BLaER1 treated with 17β-estradiol and CSF1 and Interleukin-3, amounts not matched to agents 10 nM and 100 nM (cell line): Measurements from ENCODE around the gene LPP.

Experiments used
- H3K27ac ChIP-seq, 11 experiments: shearing (Covaris generic); formaldehyde crosslinking; 2 replicates each; pipeline ENCODE4 v1.8.1; 2022
- H3K27me3 ChIP-seq, 11 experiments: shearing (Covaris generic); formaldehyde crosslinking; 2 replicates each; pipeline ENCODE4 v1.8.1; 2022
- H3K36me3 ChIP-seq, 11 experiments: shearing (Covaris generic); formaldehyde crosslinking; 2 replicates each; pipeline ENCODE4 v1.8.1; 2022
- H3K4me1 ChIP-seq, 10 experiments: shearing (Covaris generic); formaldehyde crosslinking; 2 replicates each; pipeline ENCODE4 v1.8.1; 2022
- H3K4me2 ChIP-seq, 11 experiments: shearing (Covaris generic); formaldehyde crosslinking; 2 replicates each; pipeline ENCODE4 v1.8.1; 2022
- H3K4me3 ChIP-seq, 10 experiments: shearing (Covaris generic); formaldehyde crosslinking; 2 replicates each; pipeline ENCODE4 v1.8.1; 2022
- H3K9ac ChIP-seq, 11 experiments: shearing (Covaris generic); formaldehyde crosslinking; 2 replicates each; pipeline ENCODE4 v1.8.1; 2022
- H3K9me3 ChIP-seq, 11 experiments: shearing (Covaris generic); formaldehyde crosslinking; replicated peaks in 1 of 11; 2 replicates each; pipeline ENCODE4 v1.8.1; 2022
- H4K20me1 ChIP-seq, 11 experiments: shearing (Covaris generic); formaldehyde crosslinking; 2 replicates each; pipeline ENCODE4 v1.8.1; 2022
- Cebpa-rat ChIP-seq, 11 experiments: shearing (Covaris generic); IDR thresholded peaks; 2 replicates each; pipeline ENCODE4 v1.8.1; 2022

LPP gene

DNA sequence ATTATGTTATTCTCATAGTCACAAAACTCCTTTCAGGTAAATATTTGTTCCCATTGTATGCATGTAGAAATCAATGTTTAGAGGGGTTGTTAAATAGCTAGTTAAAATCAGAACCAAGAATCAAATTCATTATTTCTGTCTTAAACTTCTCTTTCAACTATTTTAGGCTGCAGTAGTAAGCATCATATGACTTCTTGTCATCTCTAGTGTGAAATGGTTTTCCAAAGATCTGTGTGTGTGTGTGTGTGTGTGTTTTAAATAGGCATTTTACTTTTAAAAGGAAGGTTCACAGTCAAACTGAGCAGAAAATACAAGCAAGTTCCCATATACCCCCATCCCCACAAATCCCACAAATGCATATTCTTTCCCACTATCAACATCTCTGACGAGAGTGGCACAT is 506.5 kb downstream of the LPP start:
- no peaks in the 10 kb centered on the region for H3K27me3 ChIP-seq
- H3K9ac ChIP-seq: no peak overlapping the region
- no peak overlapping the region for H3K4me3 ChIP-seq
- H3K9me3 ChIP-seq: peaks cover 0 to 10% (median 0%) of the 10 kb centered on the region in 11 experiments; a peak in 1 of 22 replicates
- H3K27ac ChIP-seq: no peak overlapping the region
- no peaks in the 10 kb centered on the region for H3K36me3 ChIP-seq
- H3K4me1 ChIP-seq: peaks cover 0 to 71% (median 0%) of the 10 kb centered on the region in 10 experiments; a peak in 6 of 20 replicates
- H3K4me2 ChIP-seq: peak overlapping the region in 2 of 11 experiments; percentile 69; a peak in 4 of 22 replicates
- no peaks in the 10 kb centered on the region for H4K20me1 ChIP-seq
- no peak for TF ChIP-seq Cebpa-rat (IDR thresholded peaks at IDR 0.05)

DNA sequence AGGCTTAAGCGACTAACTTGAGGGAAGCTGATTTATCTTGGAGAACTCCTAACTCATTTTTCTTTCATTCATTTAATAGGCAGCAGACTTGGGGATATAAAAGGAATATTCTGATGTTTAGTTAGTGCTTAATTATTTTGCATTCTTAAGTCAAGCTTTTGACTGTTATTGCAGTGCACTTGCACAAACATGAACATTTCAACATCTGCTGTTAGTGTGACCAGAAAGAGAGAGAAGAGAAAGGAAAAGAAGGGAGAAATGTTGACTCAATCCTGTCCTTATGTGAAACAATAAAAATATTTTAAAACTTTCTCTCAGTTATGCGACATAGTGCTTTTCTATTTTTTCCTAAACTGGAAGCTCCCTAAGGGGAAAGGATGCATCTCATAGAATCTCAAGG is 507.8 kb downstream of the LPP start:
- TF ChIP-seq Cebpa-rat (IDR thresholded peaks at IDR 0.05): no peak
- Histone ChIP-seq H3K36me3 (0 out of 22 replicates have a peak, but pooled peaks cover 0 to 4% (median 0%) of the 10 kb centered on the region in 11 experiments), H3K27ac (no peak overlapping the region), H3K4me1 (peaks cover 0 to 60% (median 0%) of the 10 kb centered on the region in 10 experiments; a peak in 4 of 20 replicates), H3K4me3 (no peak overlapping the region), H3K4me2 (no peak overlapping the region), H4K20me1 (no peaks in the 10 kb centered on the region), H3K9me3 (peaks cover 0 to 10% (median 0%) of the 10 kb centered on the region in 11 experiments; a peak in 1 of 22 replicates), H3K9ac (no peak overlapping the region), H3K27me3 (no peaks in the 10 kb centered on the region)

DNA sequence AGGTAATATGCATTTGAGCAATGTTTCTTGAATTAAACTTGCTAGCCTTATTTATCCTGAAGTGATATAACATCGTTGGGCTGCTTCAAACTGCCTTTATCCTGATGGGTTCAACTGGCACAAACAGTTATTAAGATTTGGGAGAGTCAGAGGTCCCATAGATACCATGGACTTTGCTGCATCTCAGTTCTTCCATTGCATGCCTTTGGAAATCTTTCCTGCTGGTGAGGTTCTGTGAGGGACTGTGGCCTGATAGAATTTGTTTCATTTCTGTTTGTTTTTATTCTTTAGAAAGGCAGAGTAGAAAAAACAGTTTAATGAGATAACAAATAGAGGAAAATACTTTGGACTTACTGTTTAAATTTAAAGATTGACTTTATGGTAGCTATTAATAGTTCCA is 508.3 kb downstream of the LPP start:
- H3K4me2 ChIP-seq: no peak overlapping the region
- peaks cover 0 to 10% (median 0%) of the 10 kb centered on the region in 11 experiments; a peak in 1 of 22 replicates for H3K9me3 ChIP-seq
- no peak overlapping the region for H3K9ac ChIP-seq
- no peak for TF ChIP-seq Cebpa-rat (IDR thresholded peaks at IDR 0.05)
- peaks cover 0 to 55% (median 0%) of the 10 kb centered on the region in 10 experiments; a peak in 4 of 20 replicates for H3K4me1 ChIP-seq
- H4K20me1 ChIP-seq: no peaks in the 10 kb centered on the region
- H3K36me3 ChIP-seq: 0 out of 22 replicates have a peak, but pooled peaks cover 0 to 4% (median 0%) of the 10 kb centered on the region in 11 experiments
- H3K4me3 ChIP-seq: no peak overlapping the region
- H3K27ac ChIP-seq: no peak overlapping the region
- no peaks in the 10 kb centered on the region for H3K27me3 ChIP-seq

DNA sequence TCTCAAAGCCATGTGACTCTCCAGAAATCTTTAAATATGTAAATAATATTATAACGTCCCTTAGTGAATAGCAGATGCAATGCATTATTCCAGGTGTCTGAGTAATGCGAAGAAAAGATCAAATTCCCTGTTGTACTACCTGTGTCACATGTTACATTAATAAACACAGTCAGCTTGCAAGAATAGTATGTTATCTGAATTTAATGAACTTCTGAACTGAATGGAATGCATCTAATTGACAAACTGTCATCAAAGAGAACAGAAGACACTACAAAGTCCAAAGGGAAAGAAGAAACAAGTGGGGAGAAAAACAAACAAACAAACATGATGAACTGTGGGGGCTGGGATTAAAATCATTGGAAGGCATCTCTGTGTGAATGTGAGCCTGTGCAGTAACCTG is 508.8 kb downstream of the LPP start:
- no peak overlapping the region for H3K4me3 ChIP-seq
- no peaks in the 10 kb centered on the region for H3K27me3 ChIP-seq
- H3K27ac ChIP-seq: no peak overlapping the region
- no peaks in the 10 kb centered on the region for H4K20me1 ChIP-seq
- H3K36me3 ChIP-seq: 0 out of 22 replicates have a peak, but pooled peaks cover 0 to 4% (median 0%) of the 10 kb centered on the region in 11 experiments
- no peak overlapping the region for H3K9ac ChIP-seq
- H3K4me1 ChIP-seq: peaks cover 0 to 52% (median 0%) of the 10 kb centered on the region in 10 experiments; a peak in 4 of 20 replicates
- TF ChIP-seq Cebpa-rat (IDR thresholded peaks at IDR 0.05): no peak
- no peak overlapping the region for H3K4me2 ChIP-seq
- peaks cover 0 to 10% (median 0%) of the 10 kb centered on the region in 11 experiments; a peak in 1 of 22 replicates for H3K9me3 ChIP-seq

DNA sequence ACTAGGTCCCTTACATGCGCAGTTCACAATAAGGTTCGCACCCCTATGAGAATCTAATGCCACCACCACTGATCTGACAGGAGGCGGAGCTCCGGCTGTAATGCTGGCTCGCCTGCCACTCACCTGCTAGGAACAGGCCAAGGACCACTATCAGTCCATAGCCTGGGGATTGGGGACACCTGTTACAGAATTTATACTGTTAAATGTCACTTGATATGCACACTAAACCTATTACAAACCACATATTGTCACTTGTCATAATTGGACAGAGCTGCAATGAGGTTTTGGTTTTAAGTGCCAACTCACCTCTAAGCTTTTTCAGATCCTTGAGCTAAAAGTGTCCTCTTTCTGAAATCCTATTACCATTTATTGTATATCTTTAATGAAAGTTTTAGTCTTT is 509.9 kb downstream of the LPP start:
- Histone ChIP-seq H3K36me3 (0 out of 22 replicates have a peak, but pooled peaks cover 0 to 4% (median 0%) of the 10 kb centered on the region in 11 experiments), H3K4me2 (no peak overlapping the region), H3K27me3 (no peaks in the 10 kb centered on the region), H3K4me1 (peaks cover 0 to 50% (median 0%) of the 10 kb centered on the region in 10 experiments; a peak in 4 of 20 replicates), H3K9ac (no peak overlapping the region), H4K20me1 (no peaks in the 10 kb centered on the region), H3K27ac (no peak overlapping the region), H3K9me3 (peaks cover 0 to 10% (median 0%) of the 10 kb centered on the region in 11 experiments; a peak in 1 of 22 replicates), H3K4me3 (no peak overlapping the region)
- TF ChIP-seq Cebpa-rat (IDR thresholded peaks at IDR 0.05): no peak

DNA sequence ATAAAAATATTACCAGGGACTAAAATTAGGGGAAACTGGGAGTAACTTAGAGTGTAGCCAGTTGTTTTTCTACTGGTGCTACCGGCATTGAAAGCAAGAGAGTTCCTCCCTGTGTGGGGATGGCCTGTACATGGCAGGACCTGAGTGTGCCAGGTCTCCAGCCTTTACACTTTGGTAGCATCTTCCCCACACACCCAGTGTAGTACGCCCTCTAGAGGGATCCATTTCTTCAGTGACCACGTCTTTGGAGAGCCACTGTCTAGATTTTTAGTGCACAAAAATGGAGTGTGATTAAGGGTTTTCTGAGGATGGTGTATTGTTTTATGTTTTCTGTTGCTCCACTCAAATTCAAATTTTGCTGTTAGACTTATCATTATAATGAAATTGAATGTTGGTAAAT is 510.8 kb downstream of the LPP start:
- Histone ChIP-seq H3K4me2 (peak overlapping the region in 1 of 11 experiments; percentile 19; a peak in 1 of 22 replicates), H3K27ac (no peak overlapping the region), H3K9me3 (peaks cover 0 to 10% (median 0%) of the 10 kb centered on the region in 11 experiments; a peak in 2 of 22 replicates), H3K4me3 (no peak overlapping the region), H3K27me3 (no peaks in the 10 kb centered on the region), H3K4me1 (peaks cover 0 to 40% (median 0%) of the 10 kb centered on the region in 10 experiments; a peak in 4 of 20 replicates), H3K36me3 (0 out of 22 replicates have a peak, but pooled peaks cover 0 to 6% (median 0%) of the 10 kb centered on the region in 11 experiments), H3K9ac (no peak overlapping the region), H4K20me1 (no peaks in the 10 kb centered on the region)
- no peak for TF ChIP-seq Cebpa-rat (IDR thresholded peaks at IDR 0.05)

DNA sequence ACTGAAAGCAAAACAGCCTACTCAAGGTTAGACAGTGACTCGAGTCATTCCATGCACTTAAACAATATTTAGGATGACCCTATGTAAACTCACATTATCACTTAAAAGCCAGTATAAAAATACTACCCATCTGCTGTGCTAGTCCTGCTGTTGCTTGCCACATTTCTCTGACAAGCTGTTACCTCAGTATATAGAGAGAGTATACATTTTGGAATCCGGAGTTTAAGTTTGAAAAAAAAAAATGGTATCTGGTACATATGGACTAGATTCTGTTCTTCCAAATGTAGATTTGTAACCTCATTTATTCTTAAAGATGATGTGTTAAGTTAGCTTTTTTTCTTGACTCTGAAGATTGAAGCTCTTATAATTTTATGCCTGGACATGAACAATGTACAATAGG is 514.0 kb downstream of the LPP start:
- H3K4me1 ChIP-seq: peaks cover 0 to 30% (median 3%) of the 10 kb centered on the region in 10 experiments; a peak in 7 of 20 replicates
- peaks cover 0 to 3% (median 0%) of the 10 kb centered on the region in 11 experiments; a peak in 1 of 22 replicates for H3K9me3 ChIP-seq

DNA sequence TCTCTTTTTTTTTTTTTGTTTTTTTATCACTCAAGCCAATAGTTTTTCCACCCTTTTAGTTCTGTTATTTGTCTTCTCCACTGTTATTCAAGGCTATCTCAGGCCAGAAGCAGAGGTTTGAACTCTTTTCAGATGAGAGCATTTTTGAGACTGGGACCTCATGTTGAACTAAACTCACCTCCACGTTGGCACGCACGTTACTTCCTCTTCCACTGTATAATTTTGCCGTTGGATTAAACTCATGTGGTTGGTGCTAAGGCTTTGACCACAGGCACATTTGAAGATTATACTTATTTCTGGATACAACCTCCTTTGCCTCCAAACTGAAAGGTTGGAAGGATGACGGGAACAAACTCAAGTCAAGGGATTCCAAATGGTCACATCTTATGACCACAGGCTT is 516.5 kb downstream of the LPP start:
- peaks cover 0 to 10% (median 0%) of the 10 kb centered on the region in 11 experiments; a peak in 1 of 22 replicates for H3K36me3 ChIP-seq
- H4K20me1 ChIP-seq: no peaks in the 10 kb centered on the region
- no peak for TF ChIP-seq Cebpa-rat (IDR thresholded peaks at IDR 0.05)
- H3K9ac ChIP-seq: no peak overlapping the region
- no peak overlapping the region for H3K4me2 ChIP-seq
- H3K9me3 ChIP-seq: no peaks in the 10 kb centered on the region; a peak in 1 of 22 replicates
- no peaks in the 10 kb centered on the region for H3K27me3 ChIP-seq
- no peak overlapping the region for H3K27ac ChIP-seq
- no peak overlapping the region for H3K4me3 ChIP-seq
- H3K4me1 ChIP-seq: peaks cover 0 to 47% (median 3%) of the 10 kb centered on the region in 10 experiments; a peak in 7 of 20 replicates

More for the DNA sequence above, 514.0 kb downstream of the LPP start:
- no peak overlapping the region for H3K4me3 ChIP-seq
- H3K9ac ChIP-seq: no peak overlapping the region
- no peaks in the 10 kb centered on the region for H4K20me1 ChIP-seq
- no peak overlapping the region for H3K4me2 ChIP-seq
- H3K27me3 ChIP-seq: no peaks in the 10 kb centered on the region
- no peak overlapping the region for H3K27ac ChIP-seq
- no peak for TF ChIP-seq Cebpa-rat (IDR thresholded peaks at IDR 0.05)
- peaks cover 0 to 10% (median 0%) of the 10 kb centered on the region in 11 experiments; a peak in 1 of 22 replicates for H3K36me3 ChIP-seq

DNA sequence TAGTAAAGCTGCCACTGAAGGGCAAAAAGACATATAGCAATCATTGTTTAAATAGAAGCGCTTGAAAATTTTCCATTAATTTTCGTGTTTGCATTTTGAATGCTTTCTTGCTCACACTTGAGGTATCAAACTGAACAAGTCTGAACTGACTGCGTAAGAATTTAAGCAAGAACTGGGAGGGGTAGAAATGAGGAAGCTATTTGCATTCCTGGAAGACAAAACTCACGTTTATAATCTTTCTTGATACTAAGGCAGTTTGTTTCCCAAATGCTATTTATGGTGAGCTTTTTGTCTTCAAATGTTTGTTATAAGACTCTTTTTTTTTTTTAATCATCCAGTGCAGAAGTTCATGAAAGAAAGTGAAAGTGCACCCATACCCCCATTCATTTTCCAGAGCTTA is 518.0 kb downstream of the LPP start:
- H3K4me3 ChIP-seq: no peak overlapping the region
- peak overlapping the region in 4 of 11 experiments; percentile 29 to 61 (median 56); a peak in 8 of 22 replicates for H3K4me2 ChIP-seq
- H3K9ac ChIP-seq: no peak overlapping the region
- no peak for TF ChIP-seq Cebpa-rat (IDR thresholded peaks at IDR 0.05)
- H3K27me3 ChIP-seq: no peaks in the 10 kb centered on the region
- H3K9me3 ChIP-seq: peaks cover 0 to 10% (median 6%) of the 10 kb centered on the region in 11 experiments; a peak in 9 of 22 replicates
- peaks cover 0 to 10% (median 0%) of the 10 kb centered on the region in 11 experiments; a peak in 1 of 22 replicates for H3K36me3 ChIP-seq
- H4K20me1 ChIP-seq: no peaks in the 10 kb centered on the region
- H3K4me1 ChIP-seq: peaks cover 0 to 47% (median 3%) of the 10 kb centered on the region in 10 experiments; a peak in 7 of 20 replicates
- peak overlapping the region in 2 of 11 experiments; percentile 16 to 63; a peak in 2 of 22 replicates for H3K27ac ChIP-seq
